PC-9 (cell line): Measurements from ENCODE around the gene CCM2. TPM values are rescaled to one million over a fixed set of nuclear protein-coding genes. Genes with fewer than 3 reads are reported as not detected.

Source experiments
- BruUV-seq: library from RNA; stranded (reverse); fragments of 400-500 nt; replicated peaks from 2 replicates; lab custom pipeline; 2021; lab: Mats Ljungman, UMichigan
- CTCF ChIA-PET: fragments of 300-600 bp; sonication (Branson Sonifier 250); formaldehyde crosslinking; loops from one replicate; lab custom pipeline; 2022; ENCODE audit warnings: antibody characterized with exemption; lab: Charles Lee
- POLR2A ChIA-PET: fragments of 300-600 bp; sonication (Branson Sonifier 250); formaldehyde crosslinking; loops from one replicate; lab custom pipeline; 2022; ENCODE audit warnings: antibody characterized with exemption; ENCODE audit not compliant: unreplicated experiment; lab: Charles Lee
- DNase-seq, 2 experiments: peaks; one replicate each; pipeline versions ENCODE4 v3.0.0 to v3.0.0-alpha.2; 2015 to 2022; ENCODE audit warnings: mixed read lengths in 1 of 2
- H2AFZ ChIP-seq: fragments of 200-600 bp; sonication (generic); 2 replicates; pipeline ENCODE4 v1.8.1; 2017; ENCODE audit warnings: antibody characterized with exemption
- H3F3A ChIP-seq: fragments of 200-600 bp; sonication (generic); 2 replicates; pipeline ENCODE4 v1.8.1; 2017; ENCODE audit warnings: antibody characterized with exemption, mild to moderate bottlenecking, low read depth; ENCODE audit not compliant: insufficient read depth
- H3K27ac ChIP-seq: fragments of 200-600 bp; sonication (generic); 2 replicates; pipeline ENCODE4 v1.6.1; 2016; ENCODE audit warnings: mixed run types
- H3K27me3 ChIP-seq: fragments of 200-600 bp; sonication (generic); 2 replicates; pipeline ENCODE4 v1.6.1; 2016; ENCODE audit warnings: low read depth, mixed run types; ENCODE audit not compliant: insufficient read depth
- H3K36me3 ChIP-seq: fragments of 200-600 bp; sonication (generic); 2 replicates; pipeline ENCODE4 v1.6.1; 2016; ENCODE audit warnings: low read depth, mixed run types
- H3K4me1 ChIP-seq: fragments of 200-600 bp; sonication (generic); replicated peaks from 2 replicates; pipeline ENCODE4 v1.6.1; 2016; ENCODE audit warnings: mixed run types; ENCODE audit not compliant: insufficient read depth
- H3K4me2 ChIP-seq: fragments of 200-600 bp; sonication (generic); 2 replicates; pipeline ENCODE4 v1.6.1; 2017; ENCODE audit warnings: mixed run types
- H3K4me3 ChIP-seq: fragments of 200-600 bp; sonication (generic); 2 replicates; pipeline ENCODE4 v1.6.1; 2016; ENCODE audit warnings: mixed run types
- H3K79me2 ChIP-seq: fragments of 200-600 bp; sonication (generic); 2 replicates; pipeline ENCODE4 v1.6.1; 2017; ENCODE audit warnings: low read depth, mixed run types
- H3K9me2 ChIP-seq: fragments of 200-600 bp; sonication (generic); 2 replicates; pipeline ENCODE4 v1.8.1; 2017; ENCODE audit warnings: mild to moderate bottlenecking; ENCODE audit not compliant: insufficient read depth
- H3K9me3 ChIP-seq: fragments of 200-600 bp; sonication (generic); 2 replicates; pipeline ENCODE4 v1.8.1; 2016; ENCODE audit warnings: low read depth; ENCODE audit not compliant: insufficient read depth
- H4K20me1 ChIP-seq: fragments of 200-600 bp; sonication (generic); 2 replicates; pipeline ENCODE4 v1.8.1; 2017; ENCODE audit not compliant: insufficient read depth
- EZH2 ChIP-seq: fragments of 200-600 bp; sonication (generic); IDR thresholded peaks from 2 replicates; pipeline ENCODE4 v1.8.0; 2017; ENCODE audit warnings: antibody characterized with exemption, low read depth
- intact Hi-C: fragments of 100-400 bp; cut with micrococcal nuclease; formaldehyde crosslinking; loops from one replicate; pipeline ENCODE4 v1.10.0; 2022; ENCODE audit not compliant: unreplicated experiment
- total RNA-seq: library from RNA; stranded (reverse); gene quantifications from 2 replicates; pipeline ENCODE4 v1.2.3, GENCODE V29; 2021
- TF ChIP-seq, protein P1 (sequence below): fragments of 200-600 bp; sonication (generic); conservative IDR thresholded peaks from 2 replicates; pipeline ENCODE4 v1.6.1; 2017; ENCODE audit warnings: mixed run types, antibody characterized with exemption, mild to moderate bottlenecking, moderate library complexity

Gene CCM2
- total RNA-seq, 1 experiment from 2014 or later = 54.2 TPM

GRCh38 chr7:44981035-44981706 is 18.8 kb upstream of the CCM2 start:
- H3K79me2 ChIP-seq = peaks cover 33% of the 10 kb centered on the region
- no TSS peak for BruUV-seq
- no peak for DNase-seq
- no peak overlapping the region for H3K4me3 ChIP-seq
- peak overlapping the region; percentile 10 for H3K27ac ChIP-seq
- intact Hi-C loops = loop anchor here (10.0 kb wide), 2 partner anchors 126 to 396 kb away; partner anchors contain the start of gene TMED4
- H3K4me1 ChIP-seq = peaks cover 15% of the 10 kb centered on the region; the same call in 1 of the 2 replicates
- H3K36me3 ChIP-seq = peaks cover 39% of the 10 kb centered on the region
- H3K9me2 ChIP-seq = no peaks in the 10 kb centered on the region
- ChIA-PET CTCF (no interaction called here), POLR2A (interaction anchor here (0.5 to 0.6 kb wide), 3 partner anchors 17 to 370 kb away, joined by 5 to 6 read pairs (median 5); no protein-coding TSS in a partner anchor)
- peaks cover 70% of the 10 kb centered on the region for H3F3A ChIP-seq
- TF ChIP-seq EZH2 = no peak
- TF ChIP-seq, protein P1, sequence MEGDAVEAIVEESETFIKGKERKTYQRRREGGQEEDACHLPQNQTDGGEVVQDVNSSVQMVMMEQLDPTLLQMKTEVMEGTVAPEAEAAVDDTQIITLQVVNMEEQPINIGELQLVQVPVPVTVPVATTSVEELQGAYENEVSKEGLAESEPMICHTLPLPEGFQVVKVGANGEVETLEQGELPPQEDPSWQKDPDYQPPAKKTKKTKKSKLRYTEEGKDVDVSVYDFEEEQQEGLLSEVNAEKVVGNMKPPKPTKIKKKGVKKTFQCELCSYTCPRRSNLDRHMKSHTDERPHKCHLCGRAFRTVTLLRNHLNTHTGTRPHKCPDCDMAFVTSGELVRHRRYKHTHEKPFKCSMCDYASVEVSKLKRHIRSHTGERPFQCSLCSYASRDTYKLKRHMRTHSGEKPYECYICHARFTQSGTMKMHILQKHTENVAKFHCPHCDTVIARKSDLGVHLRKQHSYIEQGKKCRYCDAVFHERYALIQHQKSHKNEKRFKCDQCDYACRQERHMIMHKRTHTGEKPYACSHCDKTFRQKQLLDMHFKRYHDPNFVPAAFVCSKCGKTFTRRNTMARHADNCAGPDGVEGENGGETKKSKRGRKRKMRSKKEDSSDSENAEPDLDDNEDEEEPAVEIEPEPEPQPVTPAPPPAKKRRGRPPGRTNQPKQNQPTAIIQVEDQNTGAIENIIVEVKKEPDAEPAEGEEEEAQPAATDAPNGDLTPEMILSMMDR = no peak
- H3K9me3 ChIP-seq = no peaks in the 10 kb centered on the region
- no peak overlapping the region for H2AFZ ChIP-seq
- H3K4me2 ChIP-seq = no peak overlapping the region
- no peaks in the 10 kb centered on the region for H3K27me3 ChIP-seq
- H4K20me1 ChIP-seq = peaks cover 32% of the 10 kb centered on the region

DNA sequence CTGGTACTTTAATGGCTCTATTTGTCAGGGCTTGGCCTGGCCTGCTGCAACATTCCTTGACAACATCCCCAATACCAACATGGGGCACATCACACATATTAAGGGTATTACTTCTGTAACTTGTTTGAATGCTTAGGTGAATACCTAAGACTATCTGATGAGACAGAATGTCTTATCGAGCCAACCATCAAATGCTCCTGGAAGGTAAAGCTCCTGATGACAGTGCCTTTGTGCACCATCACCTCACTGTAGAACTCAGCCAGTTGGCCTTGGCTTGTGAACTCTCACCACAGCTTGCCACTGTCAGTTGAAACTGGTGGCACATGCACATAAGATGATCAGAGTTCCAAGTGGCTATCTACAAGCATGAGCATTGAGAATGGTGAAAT is 17.5 kb upstream of the CCM2 start:
- Histone ChIP-seq H3K27me3 (no peaks in the 10 kb centered on the region), H4K20me1 (peaks cover 32% of the 10 kb centered on the region), H3K79me2 (peaks cover 42% of the 10 kb centered on the region), H3K4me2 (no peak overlapping the region), H3K4me3 (no peak overlapping the region), H3F3A (peaks cover 82% of the 10 kb centered on the region), H3K4me1 (peaks cover 18% of the 10 kb centered on the region), H3K36me3 (peaks cover 39% of the 10 kb centered on the region), H3K27ac (no peak overlapping the region), H3K9me3 (no peaks in the 10 kb centered on the region), H2AFZ (no peak overlapping the region), H3K9me2 (no peaks in the 10 kb centered on the region)
- no peak for DNase-seq
- BruUV-seq = no TSS peak
- ChIA-PET POLR2A (interaction anchor here (0.6 kb wide), 1 partner anchor 17 kb away, joined by 8 read pairs; no protein-coding TSS in a partner anchor), CTCF (no interaction called here)
- TF ChIP-seq, protein P1 = no peak
- TF ChIP-seq EZH2 = no peak
- intact Hi-C loops = loop anchor here (10.0 kb wide), 2 partner anchors 128 to 398 kb away; partner anchors contain the start of gene TMED4

DNA sequence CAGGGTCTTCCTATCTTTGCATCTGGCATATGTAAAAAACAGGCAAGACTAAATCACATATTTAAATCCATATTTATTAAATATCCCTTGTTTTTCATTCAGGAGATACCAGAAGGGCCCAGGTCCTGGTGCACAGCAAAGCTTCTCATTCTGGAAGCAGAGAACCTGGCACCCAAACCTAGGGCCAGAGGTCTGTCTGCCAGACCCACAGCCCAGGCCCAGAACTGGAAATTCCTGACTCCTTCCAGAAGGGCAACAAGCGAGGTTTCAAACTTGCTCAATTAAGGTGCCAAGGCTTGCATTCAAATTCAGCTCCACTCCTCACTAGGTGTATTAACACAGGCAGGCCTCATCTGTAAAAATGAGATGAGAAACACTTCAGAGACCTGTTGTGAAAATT is 17.0 kb upstream of the CCM2 start:
- Histone ChIP-seq H3K4me3 (no peak overlapping the region), H3K79me2 (peaks cover 47% of the 10 kb centered on the region), H3K4me1 (peaks cover 23% of the 10 kb centered on the region), H3K27me3 (no peaks in the 10 kb centered on the region), H3K9me2 (no peaks in the 10 kb centered on the region), H4K20me1 (peaks cover 32% of the 10 kb centered on the region), H2AFZ (no peak overlapping the region), H3F3A (peaks cover 84% of the 10 kb centered on the region), H3K4me2 (no peak overlapping the region), H3K36me3 (peaks cover 39% of the 10 kb centered on the region), H3K9me3 (no peaks in the 10 kb centered on the region), H3K27ac (no peak overlapping the region)
- BruUV-seq = no TSS peak
- ChIA-PET POLR2A (interaction anchor here (0.6 kb wide), 1 partner anchor 402 kb away, joined by 3 read pairs; no protein-coding TSS in a partner anchor), CTCF (no interaction called here)
- DNase-seq = no peak
- intact Hi-C loops = loop anchor here (10.0 kb wide), 2 partner anchors 128 to 398 kb away; partner anchors contain the start of gene TMED4
- TF ChIP-seq, protein P1 = no peak
- TF ChIP-seq EZH2 = no peak
